Measurements from ENCODE around the gene LUZP4. TPM values are rescaled to one million over a fixed set of nuclear protein-coding genes. Genes with fewer than 3 reads are reported as not detected.
"Not testable (repeated sequence)": the region's sequence is repeated elsewhere in the genome, so short reads cannot be mapped to it uniquely, and the experiment has no call there.

Gene LUZP4
- total and polyA plus RNA-seq, 12 donors = not detected

DNA sequence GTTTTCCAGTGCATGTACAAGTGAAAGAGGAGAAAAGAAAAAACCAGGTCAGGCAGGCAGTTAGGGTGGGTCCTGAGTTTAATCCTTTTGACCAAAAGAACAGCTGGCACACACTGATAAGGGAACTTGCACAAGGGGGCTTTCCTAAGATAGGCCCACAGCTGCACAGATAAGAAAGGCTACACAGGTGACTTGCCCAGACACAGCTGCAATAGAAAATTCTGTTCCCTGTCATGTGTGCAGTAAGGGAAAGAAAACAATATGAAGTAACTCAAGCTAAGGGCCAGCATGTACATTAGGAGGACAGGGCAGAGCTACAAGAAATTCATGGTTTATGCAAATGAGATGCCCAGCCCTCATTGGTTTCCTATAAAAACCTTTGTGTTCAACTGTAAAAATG, 32.9 kb downstream of the LUZP4 start:
- Histone ChIP-seq H3K27me3 (peaks cover 8% of the 10 kb centered on the region), H3K4me3 (no peak overlapping the region), H3K9me3 (replicated peaks in 1 of 3) (no peaks in the 10 kb centered on the region), H3K4me1 (replicated peaks in 1 of 2) (peaks cover 5 to 6% of the 10 kb centered on the region in 2 donors), H3K27ac (no peak overlapping the region), H3K36me3 (replicated peaks in 1 of 2) (no peaks in the 10 kb centered on the region)
- TF ChIP-seq POLR2A (IDR thresholded peaks at IDR 0.05) = no peak
- TF ChIP-seq, protein P1, sequence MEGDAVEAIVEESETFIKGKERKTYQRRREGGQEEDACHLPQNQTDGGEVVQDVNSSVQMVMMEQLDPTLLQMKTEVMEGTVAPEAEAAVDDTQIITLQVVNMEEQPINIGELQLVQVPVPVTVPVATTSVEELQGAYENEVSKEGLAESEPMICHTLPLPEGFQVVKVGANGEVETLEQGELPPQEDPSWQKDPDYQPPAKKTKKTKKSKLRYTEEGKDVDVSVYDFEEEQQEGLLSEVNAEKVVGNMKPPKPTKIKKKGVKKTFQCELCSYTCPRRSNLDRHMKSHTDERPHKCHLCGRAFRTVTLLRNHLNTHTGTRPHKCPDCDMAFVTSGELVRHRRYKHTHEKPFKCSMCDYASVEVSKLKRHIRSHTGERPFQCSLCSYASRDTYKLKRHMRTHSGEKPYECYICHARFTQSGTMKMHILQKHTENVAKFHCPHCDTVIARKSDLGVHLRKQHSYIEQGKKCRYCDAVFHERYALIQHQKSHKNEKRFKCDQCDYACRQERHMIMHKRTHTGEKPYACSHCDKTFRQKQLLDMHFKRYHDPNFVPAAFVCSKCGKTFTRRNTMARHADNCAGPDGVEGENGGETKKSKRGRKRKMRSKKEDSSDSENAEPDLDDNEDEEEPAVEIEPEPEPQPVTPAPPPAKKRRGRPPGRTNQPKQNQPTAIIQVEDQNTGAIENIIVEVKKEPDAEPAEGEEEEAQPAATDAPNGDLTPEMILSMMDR (IDR thresholded peaks at IDR 0.05) = no peak
- DNase-seq = no peak
- intact Hi-C loops (cut with DNase I) = no loop called here

DNA sequence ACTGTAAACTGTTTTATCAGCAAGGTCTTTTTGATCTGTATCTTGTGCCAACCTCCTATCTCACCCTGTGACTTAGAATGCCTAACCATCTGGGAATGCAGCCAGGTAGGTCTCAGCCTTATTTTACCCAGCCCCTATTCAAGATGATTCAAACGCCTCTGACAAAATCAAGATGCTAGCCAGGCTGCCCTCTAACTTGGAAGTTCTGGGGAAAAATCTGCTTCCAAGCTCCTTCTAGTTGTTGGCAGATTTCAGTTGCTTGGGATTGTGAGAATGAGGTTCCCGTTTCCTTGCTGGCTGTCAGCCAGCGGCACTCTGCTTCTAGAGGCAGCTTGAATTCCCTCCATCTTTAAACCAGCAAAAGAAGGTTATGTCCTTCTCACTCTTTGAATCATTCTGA, 34.7 kb downstream of the LUZP4 start:
- no peak overlapping the region for H3K27ac ChIP-seq
- intact Hi-C loops (cut with DNase I) = no loop called here
- DNase-seq = peak; percentile 34 to 78 (median 61)

DNA sequence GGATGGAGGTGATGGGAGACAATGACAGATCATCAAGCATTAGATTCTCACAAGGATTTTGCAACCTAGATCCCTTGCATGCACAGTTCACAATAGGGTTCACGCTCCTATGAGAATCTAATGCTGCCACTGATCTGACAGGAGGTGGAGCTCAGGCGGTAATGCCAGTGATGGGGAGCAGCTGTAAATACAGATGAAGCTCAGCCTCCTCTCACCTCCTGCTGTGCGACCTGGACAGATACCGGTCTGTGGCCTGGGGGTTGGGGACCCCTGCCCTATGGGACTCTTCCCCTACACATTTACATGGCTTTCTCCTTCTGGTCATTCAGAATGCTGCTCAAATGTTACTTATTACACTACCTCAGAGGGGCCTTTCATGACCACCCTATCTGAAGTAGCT, 39.8 kb downstream of the LUZP4 start:
- H3K27ac ChIP-seq; H3K4me1 ChIP-seq (replicated peaks in 1 of 2); H3K36me3 ChIP-seq (replicated peaks in 1 of 2); H3K4me3 ChIP-seq; H3K9me3 ChIP-seq (replicated peaks in 1 of 3); DNase-seq: not testable (repeated sequence)
- WGBS, 4 donors = 56 to 93% (median 79%) methylated on average over 3 to 4 of the region's 4 CpGs
- intact Hi-C loops (cut with DNase I) = loop anchor here in 1 of 2 donors (5.0 kb wide), 1 partner anchor 318 kb away; no protein-coding TSS in a partner anchor
- H3K27me3 ChIP-seq = peaks cover 16% of the 10 kb centered on the region

More for the DNA sequence above, 34.7 kb downstream of the LUZP4 start:
- Histone ChIP-seq H3K9me3 (replicated peaks in 1 of 3) (no peaks in the 10 kb centered on the region), H3K4me3 (no peak overlapping the region), H3K36me3 (replicated peaks in 1 of 2) (no peaks in the 10 kb centered on the region), H3K4me1 (replicated peaks in 1 of 2) (peaks cover 5 to 6% of the 10 kb centered on the region in 2 donors), H3K27me3 (peaks cover 8% of the 10 kb centered on the region)
- TF ChIP-seq POLR2A (IDR thresholded peaks at IDR 0.05) = no peak
- 17 to 41% (median 27%) methylated on average over 3 of the region's 3 CpGs for WGBS, 4 donors

DNA sequence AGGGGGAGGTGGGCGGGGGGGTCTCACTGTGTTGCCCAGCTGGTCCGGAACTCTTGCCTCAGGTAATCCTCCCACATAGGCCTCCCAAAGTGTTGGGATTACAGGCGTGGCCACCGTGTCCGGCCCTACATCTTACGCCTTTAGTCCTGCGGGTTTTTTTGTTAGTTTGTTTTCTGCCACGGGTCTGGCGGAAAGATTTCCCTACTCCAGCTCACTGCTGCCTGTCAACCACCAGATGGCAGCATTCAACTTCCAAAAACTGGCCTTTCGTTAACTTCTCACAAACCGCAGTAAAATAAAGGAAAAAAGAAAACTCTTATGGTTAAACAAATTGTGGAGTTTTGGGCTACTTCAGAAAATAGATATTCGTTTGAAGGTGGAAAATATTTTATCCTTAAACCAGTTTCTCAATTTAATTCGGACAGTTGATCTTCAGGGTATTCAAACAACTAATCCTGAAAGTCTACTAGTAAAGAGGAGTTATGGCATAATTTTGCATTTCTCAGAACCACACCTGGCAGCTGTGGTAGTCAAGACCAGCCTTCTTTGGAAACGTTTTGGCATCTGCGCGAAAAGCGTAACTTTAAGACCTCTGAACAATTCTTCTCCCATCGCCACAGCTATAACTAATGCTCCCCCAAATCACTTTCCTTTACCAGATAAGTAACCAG, 41.1 kb downstream of the LUZP4 start:
- DNase-seq = peak; percentile 31 to 64 (median 47)
- Histone ChIP-seq H3K4me3 (no peak overlapping the region), H3K9me3 (replicated peaks in 1 of 3) (no peaks in the 10 kb centered on the region), H3K27me3 (peaks cover 16% of the 10 kb centered on the region), H3K36me3 (replicated peaks in 1 of 2) (no peaks in the 10 kb centered on the region), H3K4me1 (replicated peaks in 1 of 2) (no peaks in the 10 kb centered on the region), H3K27ac (no peak overlapping the region)
- TF ChIP-seq, protein P1 (IDR thresholded peaks at IDR 0.05) = peak; percentile 68 to 91 (median 85)
- no peak for TF ChIP-seq POLR2A (IDR thresholded peaks at IDR 0.05)
- intact Hi-C loops (cut with DNase I) = loop anchor here in 1 of 2 donors (5.0 to 10.0 kb wide), 2 partner anchors 234 to 312 kb away; partner anchors contain the start of gene PLS3
- 11 to 17% (median 14%) methylated on average over 18 of the region's 18 CpGs for WGBS, 4 donors

DNA sequence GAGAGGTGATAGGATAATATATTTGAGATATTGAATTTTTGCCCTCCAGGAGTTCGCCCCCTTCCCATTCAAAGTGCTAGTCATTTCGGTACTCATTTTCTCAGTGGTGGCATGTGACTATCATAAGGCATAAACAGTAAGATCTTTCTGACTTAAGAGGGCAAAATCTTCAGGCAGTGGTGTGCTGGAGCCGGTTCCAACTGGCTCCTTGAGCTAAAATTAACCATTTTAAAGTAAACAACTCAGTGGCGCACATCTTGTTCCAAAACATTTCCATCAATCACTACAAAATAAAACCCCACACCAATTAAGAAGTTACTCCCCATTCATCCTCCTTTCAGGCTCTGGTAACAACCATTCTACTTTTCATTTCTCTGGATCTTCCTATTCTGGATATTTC, 43.3 kb downstream of the LUZP4 start:
- intact Hi-C loops (cut with DNase I) = loop anchor here in 1 of 2 donors (5.0 to 10.0 kb wide), 2 partner anchors 232 to 309 kb away; partner anchors contain the start of gene PLS3
- no peak for DNase-seq
- H3K36me3 ChIP-seq (replicated peaks in 1 of 2) = no peaks in the 10 kb centered on the region
- H3K4me1 ChIP-seq (replicated peaks in 1 of 2) = no peaks in the 10 kb centered on the region
- WGBS, 4 donors = 46 to 65% (median 60%) methylated on average over 4 of the region's 4 CpGs
- no peak overlapping the region for H3K4me3 ChIP-seq
- H3K9me3 ChIP-seq (replicated peaks in 1 of 3) = no peaks in the 10 kb centered on the region
- H3K27me3 ChIP-seq = peaks cover 16% of the 10 kb centered on the region
- no peak for TF ChIP-seq POLR2A (IDR thresholded peaks at IDR 0.05)
- TF ChIP-seq, protein P1 (IDR thresholded peaks at IDR 0.05) = no peak
- no peak overlapping the region for H3K27ac ChIP-seq

Measured in adrenal gland (tissue), 12 donors.